HepG2 (cell line): Measurements from ENCODE around the gene SLC5A5. TPM values are rescaled to one million over a fixed set of nuclear protein-coding genes. Genes with fewer than 3 reads are reported as not detected.

ENCODE experiments used
- ATAC-seq: fragments of 200-7000 bp; cut with Tn5 transposase; 3 replicates; pipeline ENCODE4 v1.9.1; 2020; ENCODE audit warnings: mild to moderate bottlenecking, moderate library complexity
- BruUV-seq: library from RNA; stranded (reverse); fragments of 400-500 nt; replicated peaks from 2 replicates; lab custom pipeline; 2021; lab: Mats Ljungman, UMichigan
- CTCF ChIA-PET: fragments of 300-600 bp; formaldehyde crosslinking; extraction: SDS; loops from one replicate; lab custom pipeline; 2021; ENCODE audit warnings: low total read pairs, inconsistent platforms, low intra/inter-chr PET ratio; lab: Yijun Ruan, JAX
- POLR2A ChIA-PET: fragments of 350-600 bp; sonication (Branson Sonifier 250); formaldehyde crosslinking; loops from one replicate; lab custom pipeline; 2020; ENCODE audit warnings: antibody characterized with exemption, inconsistent platforms; lab: Yijun Ruan, JAX
- DNase-seq: peaks from one replicate; pipeline ENCODE4 v3.0.0-alpha.2; 2015; ENCODE audit warnings: low spot score
- FAIRE-seq: peaks from 3 replicates; lab custom pipeline; 2011; peaks lifted over from hg19 to GRCh38; lab: Jason Lieb, UNC
- H2AFZ ChIP-seq: one replicate; pipeline ENCODE4 v1.6.1; 2011; ENCODE audit warnings: low read length, inconsistent platforms
- H3K27ac ChIP-seq: fragments of 300-600 bp; 3 replicates; pipeline ENCODE4 v1.8.0; 2011; ENCODE audit warnings: mixed run types, mild to moderate bottlenecking, mixed read lengths, low read length, inconsistent platforms; ENCODE audit not compliant: insufficient read depth; ENCODE audit errors: extremely low read length
- H3K27me3 ChIP-seq, 2 experiments: fragments of 200-600 bp in 1 of 2; 2 replicates in 1 of 2; 3 replicates in 1 of 2; pipeline versions ENCODE4 v1.6.0 to v1.8.0; 2011; ENCODE audit warnings: low read length in 2 of 2, mild to moderate bottlenecking in 2 of 2, moderate library complexity in 2 of 2, inconsistent platforms in 1 of 2; ENCODE audit not compliant: insufficient read depth in 2 of 2, control insufficient read depth in 1 of 2
- H3K36me3 ChIP-seq, 2 experiments: fragments of 200-600 bp in 1 of 2; replicated peaks in 1 of 2; 2 replicates in 1 of 2; 3 replicates in 1 of 2; pipeline versions ENCODE4 v1.5.1 to v1.8.0; 2011; ENCODE audit warnings: low read length in 2 of 2, inconsistent platforms in 1 of 2; ENCODE audit not compliant: insufficient read depth in 2 of 2, control insufficient read depth in 1 of 2
- H3K4me1 ChIP-seq: 2 replicates; pipeline ENCODE4 v1.5.1; 2012; ENCODE audit warnings: low read length, inconsistent platforms; ENCODE audit not compliant: insufficient read depth
- H3K4me2 ChIP-seq: 2 replicates; pipeline ENCODE4 v1.6.0; 2011; ENCODE audit warnings: low read depth, low read length, inconsistent platforms
- H3K4me3 ChIP-seq, 3 experiments: fragments of 200-600 bp in 1 of 3; sonication (generic), shearing (Covaris generic) in 1 of 3; replicated peaks in 1 of 3; 2 replicates each; pipeline ENCODE4 v1.5.1; 2011 to 2016; ENCODE audit warnings: low read length in 3 of 3, inconsistent platforms in 2 of 3, low read depth in 2 of 3, mild to moderate bottlenecking in 2 of 3, control low read depth in 1 of 3, mixed read lengths in 1 of 3; ENCODE audit not compliant: insufficient read depth in 1 of 3
- H3K79me2 ChIP-seq: one replicate; pipeline ENCODE4 v1.6.1; 2011; ENCODE audit warnings: low read length, inconsistent platforms; ENCODE audit not compliant: insufficient read depth
- H3K9ac ChIP-seq: 2 replicates; pipeline ENCODE4 v1.6.0; 2011; ENCODE audit warnings: mild to moderate bottlenecking, low read depth, low read length, inconsistent platforms; ENCODE audit not compliant: insufficient read depth
- H3K9me3 ChIP-seq: 2 replicates; pipeline ENCODE4 v1.5.1; 2012; ENCODE audit warnings: mild to moderate bottlenecking, low read length
- H4K20me1 ChIP-seq: 2 replicates; pipeline ENCODE4 v1.6.0; 2011; ENCODE audit warnings: inconsistent platforms, mild to moderate bottlenecking, low read length, moderate library complexity; ENCODE audit not compliant: insufficient read depth
- ELF1 ChIP-seq: sonication (generic); formaldehyde crosslinking; IDR thresholded peaks from 2 replicates; pipeline ENCODE4 v1.4.0; 2020; ENCODE audit warnings: missing genetic modification reagents
- HCFC1 ChIP-seq: fragments of 150-350 bp; IDR thresholded peaks from 2 replicates; pipeline ENCODE4 v1.6.1; 2014; ENCODE audit warnings: low read depth, low read length
- HOMEZ ChIP-seq: IDR thresholded peaks from 2 replicates; pipeline ENCODE4 v1.6.1; 2016; ENCODE audit warnings: low read depth
- KLF6 ChIP-seq: IDR thresholded peaks from 2 replicates; pipeline ENCODE4 v1.8.0; 2016; ENCODE audit warnings: missing biosample characterization, missing genetic modification reagents
- NCOA5 ChIP-seq: sonication (generic); formaldehyde crosslinking; IDR thresholded peaks from 2 replicates; pipeline ENCODE4 v1.4.0; 2020; ENCODE audit warnings: missing genetic modification reagents
- PHF8 ChIP-seq: sonication (generic); formaldehyde crosslinking; IDR thresholded peaks from 2 replicates; pipeline ENCODE4 v1.5.0; 2020; ENCODE audit warnings: missing genetic modification reagents
- RARA ChIP-seq: IDR thresholded peaks from 2 replicates; pipeline ENCODE4 v1.6.1; 2016; ENCODE audit warnings: missing genetic modification reagents, missing compliant biosample characterization
- REL ChIP-seq: sonication (generic); formaldehyde crosslinking; conservative IDR thresholded peaks from 2 replicates; pipeline ENCODE4 v1.8.0; 2022; ENCODE audit warnings: mild to moderate bottlenecking, missing genetic modification reagents, moderate library complexity
- RFXAP ChIP-seq: sonication (generic); formaldehyde crosslinking; IDR thresholded peaks from 2 replicates; pipeline ENCODE4 v1.4.0; 2020; ENCODE audit warnings: missing genetic modification reagents, borderline replicate concordance
- SMARCE1 ChIP-seq: fragments of 450-650 bp; IDR thresholded peaks from 2 replicates; pipeline ENCODE4 v1.6.1; 2017; ENCODE audit warnings: borderline replicate concordance
- ZGPAT ChIP-seq: IDR thresholded peaks from 2 replicates; pipeline ENCODE4 v1.6.1; 2016; ENCODE audit warnings: mild to moderate bottlenecking
- ZKSCAN1 ChIP-seq: fragments of 150-350 bp; IDR thresholded peaks from 2 replicates; pipeline ENCODE4 v1.6.1; 2014; ENCODE audit warnings: low read length
- ZMYM3 ChIP-seq: sonication (generic); formaldehyde crosslinking; IDR thresholded peaks from 2 replicates; pipeline ENCODE4 v1.5.1; 2020; ENCODE audit warnings: mild to moderate bottlenecking, missing genetic modification reagents
- ZNF138 ChIP-seq: sonication (generic); formaldehyde crosslinking; IDR thresholded peaks from 2 replicates; pipeline ENCODE4 v1.5.0; 2020; ENCODE audit warnings: mild to moderate bottlenecking, low read depth, missing genetic modification reagents
- ZNF382 ChIP-seq: sonication (generic); formaldehyde crosslinking; IDR thresholded peaks from 2 replicates; pipeline ENCODE4 v1.5.0; 2020; ENCODE audit warnings: missing genetic modification reagents, mild to moderate bottlenecking, borderline replicate concordance
- ZNF543 ChIP-seq: sonication (generic); formaldehyde crosslinking; IDR thresholded peaks from 2 replicates; pipeline ENCODE4 v1.4.0; 2020; ENCODE audit warnings: mild to moderate bottlenecking, missing genetic modification reagents
- ZNF768 ChIP-seq: sonication (generic); formaldehyde crosslinking; IDR thresholded peaks from 2 replicates; pipeline ENCODE4 v1.4.0; 2020; ENCODE audit warnings: missing genetic modification reagents
- ZNF790 ChIP-seq: sonication (generic); formaldehyde crosslinking; IDR thresholded peaks from 2 replicates; pipeline ENCODE4 v1.8.0; 2022; ENCODE audit warnings: missing genetic modification reagents, mild to moderate bottlenecking, borderline replicate concordance
- WGBS: methylation state at CpG from one replicate; pipeline ENCODE4 v1.1.6; 2017; ENCODE audit warnings: low lambda C conversion rate; 5-methylcytosine and 5-hydroxymethylcytosine counted together
- in situ Hi-C: cut with HindIII; loops from 2 replicates; pipeline ENCODE4 v1.10.0; 2017; ENCODE audit warnings: low pct_unique_long_range_greater_than_20kb; ENCODE audit not compliant: extremely low pct_ligation_motif_present
- intact Hi-C: fragments of 100-400 bp; cut with micrococcal nuclease; formaldehyde crosslinking; loops from one replicate; pipeline ENCODE4 v1.10.0; 2022; ENCODE audit not compliant: unreplicated experiment
- polyA plus RNA-seq, 8 experiments: library from polyadenylated mRNA; depleted of rRNA in 3 of 8; stranded (reverse) in 7 of 8; unstranded in 1 of 8; fragments of >200 nt; fragmentation: Illumina TruSeq in 4 of 8; extraction: Trizol in 4 of 8; gene quantifications; 2 replicates each; pipeline versions ENCODE4 v1.2.1 to v1.2.3, GENCODE V29; 2011 to 2016; ENCODE audit warnings: low read depth in 4 of 8, missing spikeins in 1 of 8, mixed read lengths in 1 of 8; ENCODE audit not compliant: insufficient read depth in 1 of 8
- total RNA-seq, 5 experiments: library from RNA; depleted of rRNA; stranded (reverse); fragments of >200 nt; fragmentation: Illumina TruSeq; extraction: Trizol; gene quantifications; 2 replicates each; pipeline ENCODE4 v1.2.3, GENCODE V29; 2016; ENCODE audit warnings: low read depth in 1 of 5

SLC5A5 gene
- total and polyA plus RNA-seq, 2 of the 13 experiments (the other 11 are each of a cell fraction or from before 2014, with no cell fraction given) = not detected

GRCh38 chr19:17843292-17843827 is 28.4 kb upstream of the SLC5A5 start:
- TF ChIP-seq ZNF543 (CRISPR knock-in tag) (no peak), ZMYM3 (CRISPR knock-in tag) (peak; percentile 40; the same call in 1 of the 2 replicates), ZNF768 (CRISPR knock-in tag) (peak; percentile 97), RARA (no peak), ZNF138 (CRISPR knock-in tag) (no peak), RFXAP (CRISPR knock-in tag) (no peak), KLF6 (no peak)
- FAIRE-seq = no peak
- ChIA-PET CTCF (no interaction called here), POLR2A (interaction anchor here (1.9 kb wide), 1 partner anchor 16 kb away, joined by 4 read pairs; no protein-coding TSS in a partner anchor)
- Histone ChIP-seq H3K79me2 (no peaks in the 10 kb centered on the region), H3K4me1 (peaks cover 18% of the 10 kb centered on the region), H3K4me3 (no peak overlapping the region), H2AFZ (no peak overlapping the region), H3K27ac (no peak overlapping the region), H3K4me2 (no peak overlapping the region), H3K27me3 (no peaks in the 10 kb centered on the region; a peak in 1 of 5 replicates), H3K9ac (no peak overlapping the region), H3K9me3 (no peaks in the 10 kb centered on the region), H3K36me3 (peaks cover 0 to 4% of the 10 kb centered on the region in 2 experiments; a peak in 2 of 5 replicates), H4K20me1 (no peaks in the 10 kb centered on the region)
- 89% methylated on average over 7 of the region's 9 CpGs for WGBS
- DNase-seq = no peak
- intact Hi-C loops (no loop called here), in situ Hi-C loops (no loop called here)
- BruUV-seq = no TSS peak
- ATAC-seq = no peak

GRCh38 chr19:17843908-17844490 is 27.7 kb upstream of the SLC5A5 start:
- POLR2A ChIA-PET = interaction anchor here (1.9 kb wide), 1 partner anchor 15 kb away, joined by 4 read pairs; no protein-coding TSS in a partner anchor
- Histone ChIP-seq H3K27ac (no peak overlapping the region), H3K79me2 (no peaks in the 10 kb centered on the region), H3K9me3 (no peaks in the 10 kb centered on the region), H3K9ac (no peak overlapping the region), H3K4me1 (peaks cover 25% of the 10 kb centered on the region), H2AFZ (no peak overlapping the region), H3K4me3 (no peak overlapping the region), H3K36me3 (peaks cover 0 to 4% of the 10 kb centered on the region in 2 experiments; a peak in 2 of 5 replicates), H3K27me3 (no peaks in the 10 kb centered on the region; a peak in 1 of 5 replicates), H3K4me2 (no peak overlapping the region), H4K20me1 (no peaks in the 10 kb centered on the region)
- DNase-seq (no peak), ATAC-seq (no peak), FAIRE-seq (no peak)
- CTCF ChIA-PET = no interaction called here
- WGBS = 78% methylated on average over 14 of the region's 14 CpGs
- in situ Hi-C loops (no loop called here), intact Hi-C loops (no loop called here)
- BruUV-seq = no TSS peak
- no peak for TF ChIP-seq ZGPAT
- no peak for TF ChIP-seq ZNF790 (CRISPR knock-in tag)
- TF ChIP-seq ZKSCAN1 = no peak
- no peak for TF ChIP-seq NCOA5 (CRISPR knock-in tag)
- no peak for TF ChIP-seq PHF8 (CRISPR knock-in tag)
- no peak for TF ChIP-seq SMARCE1
- no peak for TF ChIP-seq ELF1 (CRISPR knock-in tag)
- TF ChIP-seq HOMEZ (CRISPR knock-in tag) = no peak
- TF ChIP-seq REL (CRISPR knock-in tag) = no peak
- TF ChIP-seq HCFC1 = no peak
- TF ChIP-seq ZNF382 = no peak
